ENCODE results near the gene KIF13A.
A peak's percentile ranks its signal among the peaks of the same experiment; 100 is the strongest.

Gene KIF13A

DNA sequence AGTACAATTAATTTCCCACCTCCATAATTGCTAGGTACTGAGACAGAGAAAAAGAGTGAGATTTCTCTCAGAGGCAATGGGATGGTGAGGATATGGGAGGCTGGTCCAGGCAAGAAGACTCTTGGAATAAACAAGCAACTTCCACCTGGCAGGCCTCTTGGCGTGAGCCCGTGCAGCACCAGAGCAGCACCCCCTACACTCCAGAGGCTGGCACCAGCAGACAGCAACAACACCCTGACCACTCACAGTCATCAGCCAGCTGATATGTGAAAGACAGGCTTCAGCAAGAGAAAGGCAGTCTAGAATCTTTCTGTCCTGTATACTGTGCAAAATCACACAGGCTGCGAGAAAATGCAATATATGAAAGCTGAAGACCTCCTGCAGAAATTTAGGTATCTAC, 59.7 kb downstream of the KIF13A start:
- TF ChIP-seq, protein P1, sequence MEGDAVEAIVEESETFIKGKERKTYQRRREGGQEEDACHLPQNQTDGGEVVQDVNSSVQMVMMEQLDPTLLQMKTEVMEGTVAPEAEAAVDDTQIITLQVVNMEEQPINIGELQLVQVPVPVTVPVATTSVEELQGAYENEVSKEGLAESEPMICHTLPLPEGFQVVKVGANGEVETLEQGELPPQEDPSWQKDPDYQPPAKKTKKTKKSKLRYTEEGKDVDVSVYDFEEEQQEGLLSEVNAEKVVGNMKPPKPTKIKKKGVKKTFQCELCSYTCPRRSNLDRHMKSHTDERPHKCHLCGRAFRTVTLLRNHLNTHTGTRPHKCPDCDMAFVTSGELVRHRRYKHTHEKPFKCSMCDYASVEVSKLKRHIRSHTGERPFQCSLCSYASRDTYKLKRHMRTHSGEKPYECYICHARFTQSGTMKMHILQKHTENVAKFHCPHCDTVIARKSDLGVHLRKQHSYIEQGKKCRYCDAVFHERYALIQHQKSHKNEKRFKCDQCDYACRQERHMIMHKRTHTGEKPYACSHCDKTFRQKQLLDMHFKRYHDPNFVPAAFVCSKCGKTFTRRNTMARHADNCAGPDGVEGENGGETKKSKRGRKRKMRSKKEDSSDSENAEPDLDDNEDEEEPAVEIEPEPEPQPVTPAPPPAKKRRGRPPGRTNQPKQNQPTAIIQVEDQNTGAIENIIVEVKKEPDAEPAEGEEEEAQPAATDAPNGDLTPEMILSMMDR (IDR thresholded peaks at IDR 0.05; ENCODE audit: unreplicated experiment in 3 of 3), result no peak
- H3K27me3 Mint-ChIP-seq (ENCODE audit: low read depth), result no peaks in the 10 kb centered on the region
- H3K4me3 Mint-ChIP-seq, result no peak overlapping the region
- H3K4me1 Mint-ChIP-seq, result peaks cover 38% of the 10 kb centered on the region
- H3K36me3 Mint-ChIP-seq (ENCODE audit: low read depth), result no peaks in the 10 kb centered on the region
- no peaks in the 10 kb centered on the region for H3K9me3 Mint-ChIP-seq
- no peak overlapping the region for H3K27ac Mint-ChIP-seq

DNA sequence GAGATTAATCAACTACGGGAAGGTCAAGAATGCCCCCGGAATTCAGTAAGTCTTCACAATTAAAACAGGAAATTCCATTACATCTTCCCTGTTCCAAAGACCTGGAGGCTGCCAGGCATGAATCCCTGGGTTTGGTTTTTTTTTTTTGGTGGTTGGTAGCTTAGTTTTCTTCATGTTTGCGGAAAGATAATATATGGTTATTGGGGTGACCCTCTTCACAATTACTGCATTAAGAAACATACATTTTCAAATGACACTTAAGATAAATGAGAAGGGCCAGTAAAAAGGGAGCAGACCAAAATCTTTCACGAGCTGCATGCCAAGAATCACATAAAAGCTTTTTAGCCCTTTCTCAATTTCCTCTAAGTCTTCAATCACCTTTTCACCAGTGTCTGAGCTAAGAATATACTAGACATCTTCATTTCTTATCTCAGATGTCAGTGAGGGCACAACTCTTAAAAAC, 64.0 kb downstream of the KIF13A start:
- Mint-ChIP-seq H3K4me1 (peaks cover 11% of the 10 kb centered on the region), H3K27ac (peak overlapping the region; percentile 1 to 48 (median 36)), H3K4me3 (no peak overlapping the region), H3K9me3 (no peaks in the 10 kb centered on the region), H3K27me3 (ENCODE audit: low read depth) (no peaks in the 10 kb centered on the region), H3K36me3 (ENCODE audit: low read depth) (no peaks in the 10 kb centered on the region)
- TF ChIP-seq, protein P1 (IDR thresholded peaks at IDR 0.05; ENCODE audit: unreplicated experiment in 3 of 3), result no peak

DNA sequence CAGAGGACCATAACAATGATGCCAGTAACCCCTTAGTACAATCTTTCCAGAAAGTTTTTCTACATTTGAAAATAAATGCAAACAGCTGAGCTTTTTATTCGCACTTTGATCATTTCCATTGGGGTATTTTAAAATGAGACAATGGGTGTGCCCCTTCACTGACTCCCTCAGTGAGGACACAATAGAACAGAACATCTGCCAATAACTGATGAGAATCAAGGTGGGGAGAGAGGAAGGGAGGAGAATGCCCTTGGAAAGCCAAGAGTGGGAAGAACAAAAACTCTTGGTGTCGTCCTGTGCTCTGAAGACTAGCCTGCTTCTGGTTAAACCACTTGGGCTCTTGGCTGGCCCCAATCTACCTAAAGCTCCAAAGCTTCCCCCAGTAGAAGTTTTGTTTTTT, 66.0 kb downstream of the KIF13A start:
- no peaks in the 10 kb centered on the region for H3K27me3 Mint-ChIP-seq (ENCODE audit: low read depth)
- H3K4me1 Mint-ChIP-seq, result peaks cover 7% of the 10 kb centered on the region
- H3K9me3 Mint-ChIP-seq, result no peaks in the 10 kb centered on the region
- no peak overlapping the region for H3K27ac Mint-ChIP-seq
- no peaks in the 10 kb centered on the region for H3K36me3 Mint-ChIP-seq (ENCODE audit: low read depth)
- TF ChIP-seq, protein P1 (IDR thresholded peaks at IDR 0.05; ENCODE audit: unreplicated experiment in 3 of 3), result no peak
- no peak overlapping the region for H3K4me3 Mint-ChIP-seq

DNA sequence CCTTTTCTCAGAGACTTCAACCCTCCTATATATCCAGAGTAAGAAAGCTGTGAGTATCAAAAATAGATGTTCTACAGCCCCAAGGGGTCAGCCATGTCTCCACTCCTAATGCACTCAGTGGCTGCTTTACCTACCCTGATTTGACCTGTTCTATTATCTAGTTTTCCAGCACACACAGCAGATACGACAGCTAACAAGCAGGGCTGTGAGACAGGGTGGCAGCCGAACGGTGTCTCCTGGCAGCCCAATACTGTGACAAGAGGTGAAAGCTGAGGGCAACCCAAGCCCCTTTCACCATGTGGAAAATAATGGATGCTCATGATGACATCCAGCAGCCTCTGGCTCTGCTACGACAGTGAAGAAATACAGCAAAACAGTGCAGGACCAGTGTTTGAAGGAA, 67.9 kb downstream of the KIF13A start:
- H3K4me1 Mint-ChIP-seq, result peaks cover 7% of the 10 kb centered on the region
- H3K27me3 Mint-ChIP-seq (ENCODE audit: low read depth), result no peaks in the 10 kb centered on the region
- TF ChIP-seq, protein P1 (IDR thresholded peaks at IDR 0.05; ENCODE audit: unreplicated experiment in 3 of 3), result no peak
- H3K9me3 Mint-ChIP-seq, result no peaks in the 10 kb centered on the region
- no peak overlapping the region for H3K27ac Mint-ChIP-seq
- no peak overlapping the region for H3K4me3 Mint-ChIP-seq
- H3K36me3 Mint-ChIP-seq (ENCODE audit: low read depth), result no peaks in the 10 kb centered on the region

DNA sequence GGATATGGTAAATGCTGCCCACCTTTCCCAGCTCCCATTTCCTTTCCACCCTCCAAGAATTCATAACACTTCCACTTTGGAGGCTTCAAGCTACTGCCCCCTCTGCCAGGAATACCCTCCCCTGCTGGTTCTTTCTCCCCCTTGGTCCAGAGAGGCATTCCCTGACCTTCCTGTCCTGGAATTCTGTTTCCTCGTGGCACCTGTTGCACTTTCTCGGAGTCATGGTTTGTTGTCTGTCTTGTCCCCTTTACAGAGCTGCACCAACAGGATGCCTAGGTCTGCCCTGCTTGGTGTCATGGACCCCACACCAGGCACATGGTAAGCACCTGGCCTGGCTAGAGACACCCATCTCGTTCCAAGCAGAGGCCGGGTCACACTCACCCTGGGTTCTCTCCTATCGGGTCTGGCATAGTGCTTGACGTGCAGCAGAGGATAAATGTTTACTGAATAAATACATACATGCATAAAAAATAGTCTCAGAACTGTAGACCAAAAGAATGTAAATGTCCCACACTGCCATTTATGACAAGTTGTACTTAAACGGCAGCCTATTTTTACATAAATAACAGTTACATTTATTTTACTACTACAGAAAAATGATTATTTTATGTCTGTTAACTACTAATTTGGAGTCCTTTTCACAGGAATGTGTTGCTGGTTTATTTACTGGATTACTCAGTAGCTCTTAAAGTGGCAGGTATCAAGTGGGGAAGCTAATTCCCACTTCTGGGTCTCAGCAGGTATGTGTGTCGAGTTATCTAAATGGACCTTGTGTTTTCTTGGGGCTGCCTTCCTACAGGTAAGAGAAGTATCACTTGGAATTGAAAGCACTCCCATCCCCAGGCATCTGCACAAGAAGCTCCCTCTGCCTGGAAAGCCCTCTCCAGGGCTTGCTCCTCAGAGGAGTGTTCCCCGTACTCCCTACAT, 69.3 kb downstream of the KIF13A start:
- no peak overlapping the region for H3K27ac Mint-ChIP-seq
- no peak overlapping the region for H3K4me3 Mint-ChIP-seq
- H3K9me3 Mint-ChIP-seq, result no peaks in the 10 kb centered on the region
- TF ChIP-seq, protein P1 (IDR thresholded peaks at IDR 0.05; ENCODE audit: unreplicated experiment in 3 of 3), result no peak
- no peaks in the 10 kb centered on the region for H3K4me1 Mint-ChIP-seq
- H3K36me3 Mint-ChIP-seq (ENCODE audit: low read depth), result no peaks in the 10 kb centered on the region
- no peaks in the 10 kb centered on the region for H3K27me3 Mint-ChIP-seq (ENCODE audit: low read depth)

DNA sequence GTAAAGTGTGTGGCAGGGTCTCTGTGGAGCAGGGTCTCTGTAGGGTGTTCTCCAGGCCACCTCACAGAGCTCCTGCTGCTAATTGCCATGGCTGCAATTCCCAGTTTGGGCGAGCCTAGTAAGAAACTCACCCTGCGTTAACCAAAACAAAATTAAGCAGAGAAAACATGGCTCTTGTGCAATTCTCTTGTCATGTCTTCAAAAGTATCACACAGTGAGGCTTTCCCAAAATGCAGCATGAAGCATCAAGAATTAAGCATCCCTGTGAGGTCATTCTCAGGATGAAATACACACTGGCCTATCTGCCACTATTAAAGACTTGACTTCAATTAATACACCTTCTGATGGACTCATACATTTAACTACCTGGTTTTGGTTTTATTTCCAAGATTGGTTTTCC, 72.8 kb downstream of the KIF13A start:
- Mint-ChIP-seq H3K27ac (no peak overlapping the region), H3K36me3 (ENCODE audit: low read depth) (no peaks in the 10 kb centered on the region), H3K4me3 (no peak overlapping the region), H3K4me1 (no peaks in the 10 kb centered on the region), H3K9me3 (no peaks in the 10 kb centered on the region), H3K27me3 (ENCODE audit: low read depth) (no peaks in the 10 kb centered on the region)
- TF ChIP-seq, protein P1 (IDR thresholded peaks at IDR 0.05; ENCODE audit: unreplicated experiment in 3 of 3), result no peak

Measured in nephron (organoid).